ENCODE measurements around the gene TSPAN11.

Gene TSPAN11

DNA sequence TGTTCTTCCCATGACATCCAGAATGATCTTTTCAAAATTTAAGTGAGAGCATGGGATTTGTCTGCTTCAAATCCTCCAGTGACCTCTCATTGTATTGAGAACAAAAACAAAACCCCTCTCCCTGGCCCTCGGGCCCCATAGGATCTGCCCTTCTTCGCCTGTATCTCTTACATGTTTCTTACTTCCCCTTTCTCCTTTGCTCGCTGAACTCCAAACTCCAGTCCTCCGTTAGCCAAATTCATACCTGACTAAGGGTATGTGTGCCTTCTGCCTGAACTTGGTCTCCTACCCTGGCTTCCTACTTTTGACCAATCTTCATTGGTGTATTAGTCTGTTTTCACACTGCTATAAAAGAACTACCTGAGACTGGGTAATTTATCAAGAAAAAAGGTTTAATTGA is 13.2 kb upstream of the TSPAN11 start:
- no peak for DNase-seq

DNA sequence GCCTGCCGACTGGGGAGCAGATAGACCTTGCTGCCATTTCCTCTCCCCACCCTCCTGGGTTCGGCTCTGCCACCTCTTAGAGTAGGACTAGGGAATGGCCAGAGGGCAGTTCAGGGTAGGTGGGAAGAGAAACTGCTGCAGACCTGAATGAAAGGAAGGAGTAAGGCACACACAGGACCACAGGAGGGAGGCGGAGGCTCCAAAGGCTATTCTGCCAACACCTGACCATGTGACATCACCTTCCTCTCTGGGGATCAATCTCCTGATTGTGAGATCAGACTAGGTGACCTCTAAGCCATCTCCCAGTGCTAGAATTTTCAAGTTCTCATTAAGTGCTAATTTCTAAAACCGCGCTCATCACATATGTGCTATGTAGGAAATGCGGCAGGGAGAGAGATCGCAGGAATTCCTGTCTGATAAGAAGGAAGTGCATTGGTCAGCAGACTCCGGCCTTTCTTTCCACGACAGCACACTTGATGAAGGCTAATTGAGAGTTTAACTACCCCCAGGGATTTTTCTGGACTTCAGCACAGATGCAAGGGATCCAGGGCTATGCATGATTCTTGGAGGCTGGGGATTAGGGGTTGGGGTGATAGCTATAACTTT is 11.5 kb upstream of the TSPAN11 start:
- no peak for DNase-seq

DNA sequence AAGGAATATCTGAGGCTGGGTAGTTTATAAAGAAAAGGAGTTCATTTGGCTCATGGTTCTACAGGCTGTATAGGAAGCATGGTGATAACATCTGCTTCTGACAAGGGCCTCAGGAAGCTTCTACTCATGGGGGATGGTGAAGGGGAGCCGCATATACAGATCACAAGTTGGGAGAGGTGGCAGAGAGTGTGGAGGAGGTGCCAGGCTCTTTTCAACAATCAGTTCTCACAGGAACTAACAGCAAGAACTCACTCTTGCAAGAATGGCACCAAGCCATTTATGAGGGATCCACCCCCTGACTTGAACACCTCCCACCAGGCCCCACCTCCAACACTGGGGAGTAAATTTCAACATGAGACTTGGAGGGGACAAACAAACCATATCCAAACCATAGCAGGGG is 3.5 kb upstream of the TSPAN11 start:
- DNase-seq: no peak

DNA sequence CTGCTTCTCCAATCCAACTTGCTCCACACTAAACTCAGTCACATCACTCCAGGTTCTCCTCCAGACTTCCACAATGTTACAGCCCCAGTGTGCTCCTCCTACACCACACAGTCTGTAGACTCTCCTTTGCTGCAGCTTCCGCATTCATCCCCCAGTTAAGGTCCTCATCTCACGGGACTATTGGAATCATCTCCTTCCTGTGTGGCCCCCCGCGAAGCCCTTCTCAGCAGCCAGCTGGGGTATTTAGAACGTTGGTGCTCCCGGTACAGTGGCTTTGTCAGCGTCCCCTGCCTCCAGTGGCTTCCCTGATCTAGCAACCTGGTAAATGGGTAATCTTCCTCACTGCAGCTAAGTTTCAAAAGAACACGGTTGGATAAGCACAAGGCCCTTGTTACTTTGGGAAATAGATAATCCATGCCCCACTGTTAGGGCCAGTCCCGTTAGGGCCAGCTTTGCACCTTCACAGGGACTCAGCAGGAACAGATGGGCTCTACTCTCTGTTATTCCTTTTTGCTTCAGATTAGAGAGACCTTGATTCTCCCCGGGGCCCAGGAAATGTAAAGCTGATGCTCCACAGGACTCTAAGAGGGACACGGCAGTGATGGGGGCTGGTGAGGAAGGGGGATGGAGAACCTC is 823 bp upstream of the TSPAN11 start:
- no peak for DNase-seq

DNA sequence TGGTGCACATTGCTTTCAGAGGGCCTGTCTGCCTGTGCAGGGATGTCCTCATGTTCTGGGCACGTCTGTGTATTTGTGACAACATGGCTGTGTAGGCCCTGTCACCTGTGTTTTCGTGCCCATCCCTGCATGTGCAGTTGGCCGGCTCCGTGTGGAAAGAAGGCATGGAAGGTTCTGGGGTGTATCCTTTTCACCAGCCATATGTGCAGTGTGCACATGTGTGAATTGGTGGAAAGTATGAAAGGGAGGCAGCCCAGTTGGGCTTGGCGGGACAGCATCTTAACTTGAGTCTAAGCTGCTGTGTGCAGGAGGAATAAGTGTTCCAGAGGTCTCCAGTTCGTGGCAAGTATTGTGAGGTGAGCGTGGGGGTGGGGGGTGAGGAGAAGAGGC is 669 bp downstream of the TSPAN11 start:
- no peak for DNase-seq

DNA sequence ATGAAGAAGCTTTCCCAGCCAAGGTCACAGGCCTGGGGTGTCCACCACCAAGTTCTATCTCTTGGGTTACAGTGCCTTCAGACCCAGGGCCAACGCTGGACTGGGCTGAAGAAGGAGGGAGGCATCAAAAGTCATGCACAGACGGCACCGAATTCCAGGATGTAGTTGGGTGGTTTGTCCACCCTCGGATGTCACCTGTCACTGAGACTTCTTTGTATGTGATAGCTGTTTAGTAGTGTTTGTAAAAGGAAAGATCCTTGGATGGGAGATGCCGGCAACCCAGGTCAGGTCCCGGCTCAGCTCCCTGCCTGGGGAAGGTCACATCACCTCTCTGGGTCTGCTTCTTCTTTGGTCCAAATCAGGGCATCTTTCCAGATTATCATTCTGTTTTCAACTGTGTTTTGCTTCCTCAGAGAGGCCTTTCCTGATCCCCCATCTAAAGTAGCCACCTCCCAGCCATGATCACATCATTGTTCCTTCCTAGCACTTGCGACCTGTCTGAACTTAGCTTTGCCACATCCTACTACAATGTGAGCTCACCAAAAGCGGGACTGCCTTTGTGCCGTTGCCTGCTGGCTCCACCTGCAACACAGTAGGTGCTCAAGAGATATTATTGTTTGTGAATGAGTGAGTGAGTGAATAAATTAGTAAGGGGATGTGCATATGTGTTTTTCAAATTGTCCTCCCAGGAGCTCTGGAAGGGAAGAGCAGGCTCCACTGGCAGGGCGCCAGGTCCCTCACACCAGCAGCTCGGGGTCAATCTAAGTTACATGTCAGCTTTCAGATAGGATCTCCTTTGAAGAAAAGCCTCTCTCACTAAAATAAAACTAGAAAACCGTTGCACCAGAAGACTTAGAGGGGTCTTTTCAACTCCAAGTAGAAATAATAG is 2.1 kb downstream of the TSPAN11 start:
- no peak for DNase-seq

DNA sequence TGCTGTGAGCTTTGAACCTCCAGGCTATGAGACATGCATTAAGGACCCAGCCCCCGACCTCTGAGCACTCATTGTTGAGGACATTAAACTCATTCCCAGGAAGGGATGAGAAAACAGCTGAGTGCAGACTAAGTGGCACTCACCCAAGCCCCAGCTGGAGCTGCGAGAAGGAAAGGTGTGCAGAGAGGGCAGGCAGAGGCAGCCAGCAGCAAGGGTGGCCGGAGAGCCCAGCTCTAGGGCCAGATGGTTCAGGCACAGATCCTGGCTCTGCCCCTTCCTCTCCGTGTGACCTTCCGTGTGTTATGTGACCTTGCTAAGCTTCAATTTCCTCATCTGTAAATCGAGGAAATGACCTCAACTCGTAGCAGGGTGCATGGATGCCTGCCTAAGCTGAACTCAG is 3.7 kb downstream of the TSPAN11 start:
- no peak for DNase-seq

DNA sequence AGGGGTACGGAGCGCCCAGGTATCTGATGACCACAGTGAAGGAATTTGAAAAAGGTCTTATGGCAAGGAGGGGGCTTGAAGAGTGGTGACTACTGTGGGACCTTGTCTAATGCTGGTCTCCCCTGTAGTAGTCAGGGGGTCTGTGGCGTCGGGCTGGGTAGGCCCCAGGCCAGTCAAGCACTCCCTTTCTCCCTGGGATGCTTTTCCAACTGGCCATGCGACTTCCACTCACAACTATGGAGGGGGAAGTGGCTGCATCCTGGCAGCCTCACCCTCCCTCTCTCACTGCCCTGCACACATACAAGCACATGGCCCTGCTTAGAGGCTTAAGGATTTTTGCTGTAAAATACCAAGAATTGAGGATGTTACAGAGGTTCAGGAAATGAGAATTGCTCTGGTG is 4.1 kb downstream of the TSPAN11 start:
- DNase-seq: no peak

DNA sequence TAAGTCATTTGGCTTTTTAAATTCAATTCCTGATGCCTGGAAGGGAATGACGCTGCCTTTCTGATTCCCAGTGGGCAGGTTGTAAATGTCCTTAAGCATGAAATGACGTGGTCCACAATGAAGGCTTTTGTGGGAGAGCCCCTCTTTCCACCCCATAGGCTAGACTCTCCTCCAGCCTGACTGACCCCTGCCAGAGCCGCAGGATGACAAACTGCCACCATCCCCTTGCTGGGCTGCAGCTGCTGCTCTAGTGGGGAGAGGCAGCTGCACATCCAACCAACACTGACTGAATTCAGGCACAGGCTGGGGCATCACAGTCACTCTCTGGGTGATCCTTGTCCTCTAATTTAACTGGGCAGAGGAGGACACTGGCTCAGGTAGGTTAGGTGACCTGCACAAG is 6.3 kb downstream of the TSPAN11 start:
- no peak for DNase-seq

DNA sequence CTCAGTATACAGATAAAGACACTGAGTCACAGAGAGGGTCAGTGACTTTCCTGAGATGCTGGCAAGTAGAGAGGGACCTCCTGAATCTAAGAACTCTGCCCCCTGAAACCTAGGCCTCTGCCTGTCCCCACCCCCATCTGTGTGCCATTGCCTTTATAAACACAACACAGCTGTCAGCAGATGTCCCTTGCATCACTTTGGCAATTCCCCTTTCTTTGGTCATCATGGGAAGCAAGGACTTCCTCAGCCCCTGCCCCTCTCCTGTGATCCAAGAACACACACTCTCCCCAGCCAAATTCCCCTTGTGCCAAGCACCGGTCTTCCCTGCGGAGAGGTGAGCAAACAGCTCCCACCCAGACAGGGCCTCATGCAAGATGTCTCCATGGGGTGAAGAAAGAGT is 8.3 kb downstream of the TSPAN11 start:
- no peak for DNase-seq

DNA sequence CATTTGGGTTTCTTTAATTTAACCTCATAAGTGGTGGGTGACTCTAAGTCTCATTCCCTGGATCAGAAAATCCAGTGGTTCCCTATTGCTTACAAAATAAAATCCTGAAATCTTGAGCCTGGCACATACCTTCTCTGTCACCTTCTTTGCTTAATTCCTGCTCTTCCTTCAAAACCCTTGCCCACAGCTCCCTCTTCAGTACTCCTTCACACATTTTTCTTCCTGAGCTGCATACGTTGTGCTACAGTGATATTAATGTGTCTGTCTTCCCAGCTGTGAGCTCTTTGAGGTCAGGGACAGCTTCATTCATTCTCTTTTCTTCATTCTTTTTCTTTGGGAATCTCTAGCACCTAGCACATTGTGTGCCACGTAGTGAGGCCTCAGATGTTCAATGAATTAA is 9.5 kb downstream of the TSPAN11 start:
- DNase-seq: no peak

DNA sequence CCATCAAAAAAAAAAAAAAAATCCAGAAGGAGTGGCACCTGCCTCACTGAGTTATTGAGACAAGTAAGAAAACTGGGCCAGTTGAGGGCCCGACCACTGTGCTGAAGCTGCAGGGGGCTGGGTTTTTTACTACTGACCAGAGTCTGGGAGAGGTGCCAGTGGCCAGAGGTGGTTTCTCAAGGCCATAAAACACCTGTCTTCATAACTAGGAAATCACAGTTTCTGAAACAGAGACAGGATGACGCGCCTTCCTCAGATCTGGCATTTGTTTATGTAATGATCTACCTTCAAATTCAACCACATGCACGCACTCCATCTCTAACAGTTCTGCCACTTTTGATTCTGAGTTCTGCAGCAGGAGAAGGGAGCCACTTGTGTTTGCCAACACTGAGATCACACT is 12.7 kb downstream of the TSPAN11 start:
- DNase-seq: no peak

DNA sequence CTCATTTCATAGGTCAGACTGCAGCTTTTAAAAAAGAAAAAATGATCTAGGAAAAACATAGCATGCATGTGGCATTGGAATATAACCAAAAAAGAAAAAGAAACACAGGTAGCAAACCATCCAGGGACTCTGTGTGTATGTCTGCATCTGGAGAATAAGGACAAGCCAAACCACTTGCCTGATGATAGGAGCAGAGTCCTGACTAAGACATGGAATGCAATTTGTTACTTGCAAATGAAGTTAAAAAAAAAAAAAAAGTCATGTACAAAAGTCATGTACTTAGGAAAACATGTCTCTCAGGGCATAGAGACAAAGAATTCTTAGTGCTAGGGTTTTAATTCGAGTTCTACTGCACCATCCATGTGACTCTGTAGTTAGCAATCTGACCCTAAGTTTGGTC is 15.9 kb downstream of the TSPAN11 start:
- no peak for DNase-seq

DNA sequence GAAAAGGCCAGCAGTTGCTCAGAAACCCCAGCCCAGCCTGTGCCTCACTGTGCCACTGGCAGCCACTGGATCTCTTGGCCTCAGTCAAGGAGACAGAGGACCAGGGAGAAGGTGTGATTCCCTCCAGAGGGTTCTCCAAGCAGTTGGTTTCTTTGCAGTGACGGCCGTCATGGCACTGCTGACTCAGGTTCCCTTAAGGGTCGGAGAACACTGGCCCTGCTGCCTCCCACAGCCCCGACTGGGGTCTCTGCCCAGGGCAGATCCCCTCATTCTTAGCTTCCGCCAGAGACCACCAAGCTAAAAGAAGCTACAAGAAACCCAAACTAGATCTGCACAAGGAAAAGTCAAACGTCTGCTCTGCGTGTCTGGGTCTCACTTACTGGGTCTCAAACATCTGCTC is 16.4 kb downstream of the TSPAN11 start:
- DNase-seq: no peak

DNA sequence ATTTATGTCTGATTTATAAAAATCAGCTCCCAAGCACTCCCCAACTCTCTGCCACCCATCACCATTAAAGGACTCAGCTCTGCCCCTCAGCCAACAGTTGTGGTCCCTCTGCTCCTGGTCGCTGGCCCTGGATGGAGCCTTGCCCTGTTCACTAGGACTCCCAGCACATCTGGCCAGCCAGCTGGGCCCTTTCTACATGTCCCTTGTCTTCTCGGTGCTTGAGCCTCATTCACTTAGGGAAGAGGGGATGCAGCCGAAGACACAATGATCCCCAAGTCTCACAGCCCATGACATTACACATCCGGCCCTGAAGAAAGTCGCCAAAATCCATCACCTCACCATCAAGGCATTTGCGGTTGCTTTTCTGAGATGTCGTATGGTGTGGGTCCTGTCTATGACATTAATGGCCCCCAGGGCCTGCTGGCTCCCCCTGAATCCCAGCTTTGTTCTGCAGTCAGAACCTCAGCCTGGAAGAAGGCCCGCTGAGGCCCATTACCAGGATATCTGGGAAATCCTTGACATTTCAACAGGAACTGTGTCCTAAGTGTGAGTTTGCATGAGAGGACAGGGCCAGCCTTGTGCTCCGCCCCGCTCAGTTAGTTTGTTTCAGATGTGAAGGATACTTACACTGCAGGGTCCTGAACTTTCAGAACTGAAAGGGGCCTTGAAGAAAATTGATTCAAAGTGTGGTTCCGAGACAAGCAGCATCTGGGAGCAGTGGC is 19.1 kb downstream of the TSPAN11 start:
- no peak for DNase-seq

DNA sequence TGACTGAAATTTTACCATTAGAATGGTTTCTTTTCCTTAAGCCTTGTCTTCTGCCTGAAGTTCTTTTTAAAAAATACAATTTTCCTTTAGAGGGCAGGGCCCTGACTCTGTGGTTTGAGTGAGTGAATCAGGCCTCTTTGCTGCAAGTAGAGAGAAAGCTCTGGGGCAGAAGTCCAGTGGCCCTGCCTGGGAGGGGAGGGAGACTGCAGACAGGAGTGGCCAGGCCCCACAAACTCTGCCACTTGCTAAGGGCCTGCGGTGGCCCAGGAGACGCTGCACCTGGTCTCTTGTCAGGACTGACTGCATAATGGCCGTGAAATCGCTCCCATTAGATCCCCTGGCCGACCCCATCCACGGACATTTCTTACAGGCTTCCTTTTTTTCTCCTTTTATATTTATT is 25.5 kb downstream of the TSPAN11 start:
- DNase-seq: no peak

DNA sequence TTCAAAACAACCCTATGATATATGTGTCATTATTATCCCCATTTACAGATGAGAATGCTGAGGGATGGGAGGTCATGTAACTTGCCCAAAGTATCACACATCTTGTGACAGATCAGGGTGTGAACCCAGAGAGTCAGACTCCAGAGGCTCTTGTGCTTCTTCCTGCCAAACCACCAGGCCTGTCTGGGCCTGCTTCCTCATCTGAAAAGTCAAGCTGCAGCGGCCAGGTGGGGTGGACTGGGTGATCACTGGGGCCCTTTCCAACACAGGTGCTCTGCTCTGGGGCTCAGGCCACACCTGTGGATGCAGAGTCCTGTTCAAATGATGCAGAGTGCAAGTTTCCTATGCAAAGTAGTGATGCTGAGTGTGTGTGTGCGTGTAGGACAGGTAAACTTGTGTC is 26.7 kb downstream of the TSPAN11 start:
- no peak for DNase-seq

DNA sequence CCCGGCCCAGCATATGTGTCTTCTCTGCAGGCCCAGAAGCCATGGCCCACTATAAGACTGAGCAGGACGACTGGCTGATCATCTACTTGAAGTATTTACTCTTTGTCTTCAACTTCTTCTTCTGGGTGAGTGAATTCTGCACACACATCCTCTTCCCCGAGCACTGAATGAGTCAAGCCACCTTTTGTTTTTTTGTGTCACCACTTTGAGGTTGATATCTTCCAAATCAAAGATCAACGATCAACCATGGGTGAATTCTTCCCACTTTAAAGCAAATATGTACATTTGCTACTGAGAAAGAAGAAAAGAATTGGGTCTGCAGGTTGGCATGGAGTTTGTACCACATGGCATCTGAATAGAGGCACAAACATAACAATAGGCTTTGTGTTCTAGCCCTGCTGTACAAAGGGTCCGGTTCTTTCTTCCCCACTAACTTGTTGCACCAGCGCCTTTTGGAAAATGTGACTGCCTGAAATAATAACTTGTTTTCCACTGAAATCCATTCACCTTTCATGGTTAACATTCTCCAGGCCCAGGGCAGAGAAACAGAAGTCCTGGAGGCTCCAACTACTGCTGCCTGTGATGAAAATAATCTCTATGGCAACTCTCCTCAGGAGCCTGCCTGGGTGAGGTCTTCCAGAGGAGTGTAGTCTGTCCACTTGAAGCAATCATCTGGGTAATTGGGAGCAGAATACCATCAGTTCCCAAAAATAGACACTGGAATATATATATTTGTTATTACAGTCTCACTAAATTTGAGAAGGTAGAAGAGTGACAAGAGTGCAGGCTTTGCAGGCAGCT is 27.6 kb downstream of the TSPAN11 start:
- no peak for DNase-seq

DNA sequence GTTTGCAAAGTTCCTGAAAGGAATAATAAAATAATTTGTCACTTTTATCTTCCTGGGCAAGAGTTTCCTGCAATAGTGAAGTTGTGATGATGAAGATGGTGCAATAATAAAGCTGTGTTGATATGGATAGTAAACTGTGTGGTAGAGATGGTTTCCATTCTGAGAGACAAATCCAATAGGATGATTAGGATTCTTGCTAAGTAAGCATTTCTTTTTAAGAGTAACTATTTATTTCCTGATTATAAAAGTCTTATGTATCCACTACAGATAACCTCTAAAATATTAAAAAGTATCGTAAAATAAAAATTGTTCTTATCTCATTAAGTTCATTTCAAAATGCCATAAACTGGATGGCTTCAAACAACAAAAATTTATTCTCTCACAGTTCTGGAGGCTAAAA is 28.7 kb downstream of the TSPAN11 start:
- DNase-seq: no peak

DNA sequence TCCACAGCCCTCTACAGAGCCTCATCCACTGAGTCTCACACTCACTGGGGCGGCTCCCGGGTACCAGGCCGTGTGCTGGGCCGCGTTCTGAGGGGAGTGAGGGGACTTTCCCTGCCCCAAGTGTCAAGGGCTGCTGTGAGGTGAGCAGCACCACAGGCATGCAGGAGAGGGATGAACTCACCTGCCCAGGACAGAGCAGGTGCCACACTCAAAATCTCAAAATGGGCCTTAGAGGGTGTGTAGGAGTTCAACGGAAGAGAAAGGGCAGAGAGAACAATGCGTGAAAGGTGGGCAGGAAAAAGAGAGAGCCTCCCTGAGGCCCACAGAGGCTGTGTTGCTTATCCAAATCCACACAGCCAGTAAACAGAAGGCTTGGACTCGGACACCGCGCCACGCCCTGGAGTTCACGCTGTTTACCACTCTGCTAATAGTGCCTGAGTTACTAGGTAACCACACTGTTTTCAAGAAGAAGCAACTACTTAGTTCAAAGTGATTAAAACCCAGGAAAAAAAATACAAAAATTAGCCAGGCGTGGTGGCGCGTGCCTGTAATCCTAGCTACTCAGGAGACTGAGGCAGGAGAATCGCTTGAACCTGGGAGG is 32.7 kb downstream of the TSPAN11 start:
- no peak for DNase-seq

DNA sequence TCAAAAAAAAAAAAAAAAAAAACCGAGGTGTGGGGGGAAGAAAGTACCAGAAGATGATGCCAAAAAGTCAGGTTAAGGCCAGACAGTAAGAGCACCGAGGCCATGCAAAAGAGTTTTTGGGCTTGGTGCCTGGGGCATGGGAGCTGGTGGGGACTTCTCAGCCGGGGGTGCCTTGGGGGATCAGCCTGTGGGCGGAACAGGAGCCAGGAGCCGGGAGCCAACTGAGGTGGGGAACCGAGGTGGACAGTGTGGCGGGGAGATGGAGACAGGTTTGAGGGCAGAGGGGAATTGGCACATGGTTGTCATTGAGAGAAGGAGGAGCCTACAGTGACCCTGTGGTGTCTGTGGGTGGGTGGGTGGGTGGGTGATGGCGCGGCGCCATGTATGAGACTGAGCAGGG is 33.2 kb downstream of the TSPAN11 start:
- DNase-seq: no peak

DNA sequence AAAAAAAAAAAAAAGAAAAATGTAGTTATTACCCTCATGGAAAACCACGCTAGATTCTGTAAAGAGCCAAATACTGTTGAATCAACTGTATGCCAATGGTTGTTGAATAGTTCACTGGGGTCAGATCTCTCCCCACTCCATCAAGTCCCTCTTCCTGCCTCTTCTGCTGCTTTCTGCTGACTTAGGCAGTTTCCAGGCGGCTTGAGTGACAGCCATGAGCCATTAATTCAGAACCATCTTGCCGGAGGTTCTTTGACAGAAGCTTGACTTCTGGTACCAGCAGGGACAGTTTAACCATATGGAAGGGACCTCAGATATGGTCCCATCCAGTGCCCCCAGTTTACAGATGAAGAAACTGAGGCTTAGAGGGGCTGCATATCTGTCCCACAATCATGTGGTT is 34.5 kb downstream of the TSPAN11 start:
- DNase-seq: no peak
